OCI-LY7 (cell line): ENCODE results near the gene NOL6.

ENCODE experiments used
- EZH2phosphoT487 ChIP-seq: fragments of 200-600 bp; sonication (generic); IDR thresholded peaks from 2 replicates; pipeline ENCODE4 v1.6.1; 2018; ENCODE audit warnings: low read depth, borderline replicate concordance, mild to moderate bottlenecking, mixed run types, antibody characterized with exemption, low read length, moderate library complexity, mixed read lengths
- TF ChIP-seq, protein P1 (sequence below): fragments of 200-600 bp; sonication (generic); conservative IDR thresholded peaks from 2 replicates; pipeline ENCODE4 v1.5.1; 2014; ENCODE audit warnings: mild to moderate bottlenecking, antibody characterized with exemption, low read length, moderate library complexity, mixed read lengths

DNA sequence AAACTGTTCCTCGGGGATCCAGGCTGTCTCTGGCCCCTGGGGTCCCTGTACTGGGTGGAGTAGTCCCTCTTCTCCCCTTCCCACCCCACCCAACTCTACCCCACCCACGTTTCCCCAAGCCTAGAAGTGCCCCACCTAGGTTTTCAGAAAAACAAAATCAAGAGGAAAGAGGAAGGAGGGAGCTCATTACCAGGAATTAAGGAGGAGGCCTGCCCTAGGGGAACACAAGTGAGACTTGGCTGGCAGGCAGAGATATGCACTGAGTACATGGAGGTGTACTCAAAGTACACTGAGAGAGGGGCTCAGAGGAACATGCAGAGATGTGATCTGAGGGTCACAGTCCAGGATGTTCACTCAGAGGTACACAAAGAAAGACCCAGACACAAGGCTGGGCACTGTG lies 36.5 kb downstream of the NOL6 start:
- TF ChIP-seq, protein P1, sequence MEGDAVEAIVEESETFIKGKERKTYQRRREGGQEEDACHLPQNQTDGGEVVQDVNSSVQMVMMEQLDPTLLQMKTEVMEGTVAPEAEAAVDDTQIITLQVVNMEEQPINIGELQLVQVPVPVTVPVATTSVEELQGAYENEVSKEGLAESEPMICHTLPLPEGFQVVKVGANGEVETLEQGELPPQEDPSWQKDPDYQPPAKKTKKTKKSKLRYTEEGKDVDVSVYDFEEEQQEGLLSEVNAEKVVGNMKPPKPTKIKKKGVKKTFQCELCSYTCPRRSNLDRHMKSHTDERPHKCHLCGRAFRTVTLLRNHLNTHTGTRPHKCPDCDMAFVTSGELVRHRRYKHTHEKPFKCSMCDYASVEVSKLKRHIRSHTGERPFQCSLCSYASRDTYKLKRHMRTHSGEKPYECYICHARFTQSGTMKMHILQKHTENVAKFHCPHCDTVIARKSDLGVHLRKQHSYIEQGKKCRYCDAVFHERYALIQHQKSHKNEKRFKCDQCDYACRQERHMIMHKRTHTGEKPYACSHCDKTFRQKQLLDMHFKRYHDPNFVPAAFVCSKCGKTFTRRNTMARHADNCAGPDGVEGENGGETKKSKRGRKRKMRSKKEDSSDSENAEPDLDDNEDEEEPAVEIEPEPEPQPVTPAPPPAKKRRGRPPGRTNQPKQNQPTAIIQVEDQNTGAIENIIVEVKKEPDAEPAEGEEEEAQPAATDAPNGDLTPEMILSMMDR = no peak
- no peak for TF ChIP-seq EZH2phosphoT487
